Prostate gland (tissue), 2 donors: ENCODE data around the gene FOXP4.

Experiments used
- CTCF ChIP-seq, 4 experiments: fragments of 200-600 bp in 2 of 4; fragments of 450-650 bp in 2 of 4; sonication (generic) in 2 of 4; IDR thresholded peaks; 1 replicate in 3 of 4; 2 replicates in 1 of 4; pipeline ENCODE4 v1.5.1; 2016 to 2019; ENCODE audit warnings: antibody characterized with exemption in 4 of 4, mild to moderate bottlenecking in 2 of 4, moderate library complexity in 2 of 4
- POLR2AphosphoS5 ChIP-seq: sonication (generic); formaldehyde crosslinking; IDR thresholded peaks from one replicate; pipeline ENCODE4 v1.6.1; 2017; ENCODE audit warnings: antibody characterized with exemption

- TF ChIP-seq CTCF (IDR thresholded peaks at IDR 0.05) (no peak), POLR2AphosphoS5 (no peak)
These were observed 34.6 kb upstream of the FOXP4 start for GRCh38 chr6:41511443-41512060.
